Measurements from ENCODE around the gene PRC1.

Gene PRC1

DNA sequence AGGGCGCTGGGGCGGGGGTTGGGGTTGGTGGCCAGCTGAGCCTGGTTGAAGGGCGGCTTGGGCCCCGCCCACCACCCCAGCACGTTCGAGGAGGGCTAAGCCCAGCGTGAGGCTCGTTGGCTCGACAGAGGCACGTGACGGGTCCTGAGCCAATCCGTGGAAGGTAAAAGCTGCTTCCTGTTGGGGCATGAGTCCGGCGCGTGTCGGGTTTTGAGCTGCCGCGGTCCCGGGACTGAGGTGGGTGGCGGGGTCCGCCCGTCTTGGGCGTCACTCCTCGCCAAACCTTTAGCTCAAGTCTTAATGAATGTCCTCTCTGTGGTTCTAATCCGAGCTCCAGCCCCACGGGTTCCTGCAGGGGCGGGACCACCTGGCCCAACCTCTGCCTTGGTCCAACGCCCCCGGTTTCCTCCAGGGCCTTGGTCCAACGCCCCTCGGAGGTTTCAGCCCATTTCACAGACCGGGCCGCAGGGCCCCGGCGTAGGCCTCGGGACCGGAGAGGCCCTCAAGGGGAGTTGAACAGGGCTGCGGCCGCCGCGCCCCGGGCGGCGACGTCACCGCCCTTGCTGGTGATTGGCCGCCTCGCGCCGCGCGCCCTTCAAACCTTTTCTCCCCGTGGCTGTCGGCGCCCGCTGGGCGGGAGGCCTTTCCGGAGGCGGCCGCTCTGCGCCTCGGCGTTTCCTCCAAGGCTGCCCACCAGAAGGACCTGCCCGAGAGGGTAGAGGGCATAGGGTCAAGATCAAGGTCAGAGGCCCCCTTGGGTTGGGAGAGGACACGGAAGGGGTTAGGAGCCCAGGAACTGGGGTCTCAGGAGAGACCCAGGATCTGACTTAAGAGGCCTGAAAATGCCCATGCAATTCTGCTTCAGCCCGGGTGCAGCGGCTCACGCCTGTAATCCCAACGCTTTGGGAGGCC lies 39.4 kb downstream of the PRC1 start, which contains the start of gene RCCD1:
TSS of gene RCCD1 (plus strand) at position 173 of the 912 bp plus-strand sequence. CDS start 1,851 bp downstream, outside the sequence.
- DNase-seq, result peak; percentile 85

DNA sequence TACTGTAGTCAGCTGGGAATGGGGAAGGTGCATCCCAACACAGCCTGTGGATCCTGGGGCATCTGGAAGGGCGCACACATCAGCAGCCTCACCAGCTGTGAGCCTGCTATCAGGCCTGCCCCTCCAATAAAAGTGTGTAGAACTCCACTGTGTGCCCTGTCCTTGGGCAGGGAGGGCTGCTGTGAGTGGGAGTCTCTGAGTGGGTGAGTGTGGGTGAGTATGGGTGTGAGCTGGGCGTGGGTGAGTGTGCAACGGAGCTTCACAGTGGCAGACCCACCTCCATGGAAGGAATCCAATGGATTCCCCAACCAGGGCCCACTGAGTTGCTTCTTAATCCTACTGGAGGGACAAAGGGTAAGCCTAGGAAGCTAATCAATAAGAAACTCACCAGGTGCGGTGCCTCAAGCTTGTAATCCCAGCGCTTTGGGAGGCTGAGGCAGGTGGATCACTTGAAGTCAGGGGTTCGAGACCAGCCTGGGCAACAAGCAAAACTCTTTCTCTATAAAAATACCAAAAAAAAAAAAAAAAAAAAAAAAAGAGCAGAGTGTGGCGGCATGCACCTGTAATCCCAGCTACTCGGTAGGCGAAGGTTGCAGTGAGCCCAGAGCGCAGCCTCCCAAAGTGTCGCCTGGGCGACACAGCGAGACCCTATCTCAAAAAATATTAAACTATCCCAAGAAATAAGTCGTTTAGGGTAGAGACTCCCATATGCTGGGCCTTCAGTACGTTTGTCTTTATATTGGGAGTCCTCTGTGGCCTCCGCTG lies 40.2 kb downstream of the PRC1 start:
- no peak for DNase-seq

DNA sequence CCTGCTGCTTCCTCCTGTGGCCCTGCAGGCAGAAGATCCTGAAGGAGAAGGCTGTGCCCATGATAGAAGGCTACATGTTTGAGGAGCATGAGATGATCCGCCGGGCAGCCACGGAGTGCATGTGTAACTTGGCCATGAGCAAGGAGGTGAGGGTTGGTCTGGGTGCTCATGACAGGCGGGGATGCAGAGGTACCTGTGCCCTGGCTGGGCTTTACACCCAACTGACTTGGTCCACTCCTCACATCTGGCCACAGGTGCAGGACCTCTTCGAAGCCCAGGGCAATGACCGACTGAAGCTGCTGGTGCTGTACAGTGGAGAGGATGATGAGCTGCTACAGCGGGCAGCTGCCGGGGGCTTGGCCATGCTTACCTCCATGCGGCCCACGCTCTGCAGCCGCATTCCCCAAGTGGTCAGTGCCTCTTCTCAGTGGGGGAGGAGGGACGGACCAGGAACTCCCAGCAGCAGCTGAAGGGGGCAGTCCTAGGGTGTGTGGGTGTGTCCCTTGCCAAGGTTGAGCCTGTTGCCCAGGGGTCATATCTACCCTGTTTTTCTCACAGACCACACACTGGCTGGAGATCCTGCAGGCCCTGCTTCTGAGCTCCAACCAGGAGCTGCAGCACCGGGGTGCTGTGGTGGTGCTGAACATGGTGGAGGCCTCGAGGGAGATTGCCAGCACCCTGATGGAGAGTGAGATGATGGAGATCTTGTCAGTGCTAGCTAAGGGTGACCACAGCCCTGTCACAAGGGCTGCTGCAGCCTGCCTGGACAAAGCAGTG lies 41.2 kb downstream of the PRC1 start:
- no peak for DNase-seq

DNA sequence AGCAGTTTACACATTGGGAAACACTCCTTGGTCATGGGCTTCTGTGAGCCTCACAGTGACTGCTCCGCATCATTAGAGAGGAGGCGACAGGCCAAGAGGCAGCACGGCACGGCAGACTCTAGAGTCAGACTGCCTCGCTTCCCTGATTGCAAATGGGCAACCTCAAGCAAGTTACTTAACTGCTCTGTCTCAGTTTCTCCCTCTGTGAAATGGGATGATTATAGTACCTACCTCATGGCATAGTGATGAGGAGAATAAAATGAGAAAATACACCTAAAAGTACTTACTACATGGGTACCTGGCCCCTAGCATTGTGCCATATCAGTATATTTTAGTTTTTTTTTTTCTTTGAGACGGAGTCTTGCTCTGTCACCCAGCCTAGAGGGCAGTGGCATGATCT lies 43.7 kb downstream of the PRC1 start:
- DNase-seq, result no peak

DNA sequence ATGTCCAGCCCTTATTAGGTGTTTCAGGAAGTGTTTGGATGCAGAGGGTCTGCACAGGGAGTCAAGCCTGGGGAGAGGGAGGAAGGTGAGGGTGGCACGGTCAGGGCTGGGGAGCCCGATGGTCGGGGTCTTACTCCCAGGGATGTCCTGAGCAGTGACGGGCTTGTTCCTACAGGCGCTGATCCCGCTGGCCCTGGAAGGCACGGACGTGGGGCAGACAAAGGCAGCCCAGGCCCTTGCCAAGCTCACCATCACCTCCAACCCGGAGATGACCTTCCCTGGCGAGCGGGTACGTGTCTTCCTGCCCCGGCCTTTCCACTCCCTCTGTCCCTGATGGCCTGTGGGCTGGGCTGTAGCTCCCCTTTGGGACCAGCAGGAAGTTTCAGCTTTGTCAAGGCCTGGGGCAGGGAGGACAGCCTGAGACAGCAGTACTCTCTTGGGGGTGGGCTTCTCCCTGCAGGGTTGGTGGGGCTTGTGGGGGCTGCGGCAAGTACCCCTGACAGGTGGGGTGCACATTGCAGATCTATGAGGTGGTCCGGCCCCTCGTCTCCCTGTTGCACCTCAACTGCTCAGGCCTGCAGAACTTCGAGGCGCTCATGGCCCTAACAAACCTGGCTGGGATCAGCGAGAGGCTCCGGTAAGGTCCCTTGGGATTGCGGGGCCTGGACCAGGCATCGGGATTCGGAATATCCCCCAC lies 44.2 kb downstream of the PRC1 start:
- DNase-seq, result no peak

DNA sequence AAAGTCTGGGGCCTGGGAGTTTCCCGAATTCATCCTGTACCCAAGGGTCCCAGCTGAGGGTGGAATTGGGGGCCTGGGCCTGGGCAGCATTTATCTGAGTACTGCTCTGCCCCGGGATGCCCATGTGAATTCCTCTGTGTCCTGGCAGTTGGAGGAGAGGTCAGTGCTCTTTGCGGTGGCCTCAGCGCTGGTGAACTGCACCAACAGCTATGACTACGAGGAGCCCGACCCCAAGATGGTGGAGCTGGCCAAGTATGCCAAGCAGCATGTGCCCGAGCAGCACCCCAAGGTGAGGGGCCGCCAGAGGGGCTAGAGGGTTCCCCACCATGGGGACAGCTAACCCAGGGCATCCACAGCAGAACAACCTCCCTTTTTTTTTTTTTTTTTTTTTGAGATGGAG lies 45.8 kb downstream of the PRC1 start:
- DNase-seq, result no peak

DNA sequence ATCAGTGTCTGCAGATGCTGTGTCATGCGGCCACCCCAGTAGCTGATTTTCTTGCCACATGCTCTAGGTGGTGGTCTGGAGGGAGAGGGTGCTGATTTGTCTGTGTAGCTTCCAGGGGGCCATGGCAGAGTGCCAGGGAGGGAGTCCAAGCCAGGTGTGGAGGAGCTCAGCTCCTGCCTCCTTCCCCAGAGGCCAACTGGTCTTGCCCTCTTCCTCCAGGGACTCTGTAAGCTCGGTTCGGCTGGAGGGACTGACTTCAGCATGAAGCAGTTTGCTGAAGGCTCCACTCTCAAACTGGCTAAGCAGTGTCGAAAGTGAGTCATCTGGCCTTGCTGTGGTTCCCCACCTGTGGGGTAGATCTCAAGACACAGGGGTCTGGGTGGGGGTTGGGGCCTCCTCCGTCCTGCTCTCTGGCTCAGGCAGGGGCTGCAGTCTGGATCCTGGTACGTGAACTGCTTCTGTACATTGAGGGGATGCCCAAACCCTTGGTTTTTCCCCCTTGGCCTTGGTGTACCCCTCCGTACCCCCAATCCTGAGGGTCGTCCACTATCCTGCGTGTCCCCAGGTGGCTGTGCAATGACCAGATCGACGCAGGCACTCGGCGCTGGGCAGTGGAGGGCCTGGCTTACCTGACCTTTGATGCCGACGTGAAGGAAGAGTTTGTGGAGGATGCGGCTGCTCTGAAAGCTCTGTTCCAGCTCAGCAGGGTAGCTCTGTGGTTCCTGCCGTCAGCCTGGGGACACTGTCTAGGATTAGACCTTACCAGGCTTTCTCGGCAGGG lies 46.6 kb downstream of the PRC1 start:
- DNase-seq, result no peak

DNA sequence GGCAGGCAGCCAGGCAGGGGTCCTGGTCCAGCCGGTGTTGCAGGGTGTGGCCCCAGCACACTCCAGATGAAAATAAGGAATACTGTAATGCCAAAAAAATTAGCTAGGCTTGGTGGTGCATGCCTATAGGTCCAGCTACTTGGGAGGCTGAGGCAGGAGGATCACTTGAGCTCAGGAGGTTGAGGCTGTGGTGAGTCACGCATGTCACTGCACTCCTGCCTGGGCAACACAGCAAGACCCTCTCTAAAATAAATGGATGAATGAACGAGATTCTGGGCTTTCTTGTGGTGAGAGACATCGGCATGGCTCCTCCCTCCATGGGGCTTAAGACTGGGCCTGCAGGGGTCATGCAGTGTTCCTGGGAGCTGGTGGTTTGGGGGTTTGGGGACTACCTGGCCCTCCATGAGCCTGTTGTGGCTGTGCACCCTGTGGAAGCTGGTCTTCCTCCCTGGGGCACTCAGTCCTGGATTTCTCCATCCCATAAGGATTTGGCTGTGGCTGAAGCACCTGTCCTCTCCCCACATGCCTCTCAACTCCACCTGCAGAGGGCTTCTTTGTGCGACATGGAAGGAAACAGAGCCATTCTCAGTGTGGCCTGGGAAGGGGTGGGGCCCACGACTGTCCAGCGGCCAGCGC lies 47.3 kb downstream of the PRC1 start:
- DNase-seq, result no peak

DNA sequence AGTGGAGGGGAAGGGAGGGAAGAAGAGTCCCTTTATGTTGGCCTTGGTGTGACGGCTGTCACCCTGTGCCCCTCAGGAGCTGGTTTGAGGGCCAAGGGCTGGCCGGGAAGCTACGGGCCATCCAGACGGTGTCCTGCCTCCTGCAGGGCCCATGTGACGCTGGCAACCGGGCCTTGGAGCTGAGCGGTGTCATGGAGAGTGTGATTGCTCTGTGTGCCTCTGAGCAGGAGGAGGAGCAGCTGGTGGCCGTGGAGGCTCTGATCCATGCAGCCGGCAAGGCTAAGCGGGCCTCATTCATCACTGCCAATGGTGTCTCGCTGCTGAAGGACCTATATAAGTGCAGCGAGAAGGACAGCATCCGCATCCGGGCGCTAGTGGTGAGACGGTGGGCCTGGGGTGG lies 47.8 kb downstream of the PRC1 start:
- no peak for DNase-seq

DNA sequence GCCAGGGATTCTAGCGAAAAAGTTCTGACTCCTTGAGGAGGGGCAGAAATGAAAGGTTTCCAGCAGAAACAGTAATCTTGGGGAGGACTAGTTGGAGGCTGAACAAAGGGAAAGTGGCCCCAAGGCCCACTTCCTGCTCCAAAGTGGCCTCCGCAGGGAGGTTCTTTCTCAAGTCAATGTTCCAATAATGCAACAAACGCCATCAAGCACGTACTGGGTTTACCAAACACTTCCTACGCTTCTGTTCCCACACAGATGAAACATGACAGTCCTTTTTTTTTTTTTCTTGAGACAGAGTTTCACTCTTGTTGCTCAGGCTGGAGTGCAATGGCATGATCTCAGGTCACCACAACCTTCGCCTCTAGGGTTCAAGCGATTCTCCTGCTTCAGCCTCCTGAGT lies 49.2 kb downstream of the PRC1 start:
- DNase-seq, result no peak

DNA sequence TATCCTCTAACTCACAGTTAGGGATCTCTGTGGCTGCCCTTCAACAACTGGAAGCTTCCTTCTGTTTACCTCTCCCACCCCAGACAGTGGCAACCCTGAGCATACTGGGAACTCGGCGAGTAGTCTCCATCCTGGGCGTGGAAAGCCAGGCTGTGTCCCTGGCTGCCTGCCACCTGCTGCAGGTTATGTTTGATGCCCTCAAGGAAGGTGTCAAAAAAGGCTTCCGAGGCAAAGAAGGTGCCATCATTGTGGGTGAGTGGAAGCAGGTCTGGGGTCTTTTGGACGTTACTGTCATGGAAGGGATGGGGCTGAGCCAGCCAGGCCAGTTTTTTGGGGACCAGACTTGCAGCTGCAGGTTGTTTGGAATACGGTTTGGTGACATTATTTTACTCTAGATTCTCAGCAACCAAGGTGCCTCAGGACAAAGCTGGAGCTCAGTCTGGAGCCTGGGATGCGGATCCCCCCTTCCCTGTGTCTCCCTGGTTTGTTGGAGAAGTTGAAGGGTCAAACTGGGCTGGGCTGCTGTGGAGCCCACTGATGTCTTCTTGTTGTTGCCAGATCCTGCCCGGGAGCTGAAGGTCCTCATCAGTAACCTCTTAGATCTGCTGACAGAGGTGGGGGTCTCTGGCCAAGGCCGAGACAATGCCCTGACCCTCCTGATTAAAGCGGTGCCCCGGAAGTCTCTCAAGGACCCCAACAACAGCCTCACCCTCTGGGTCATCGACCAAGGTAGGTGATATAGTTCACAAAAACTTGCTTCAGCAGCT lies 51.8 kb downstream of the PRC1 start:
- DNase-seq, result no peak

DNA sequence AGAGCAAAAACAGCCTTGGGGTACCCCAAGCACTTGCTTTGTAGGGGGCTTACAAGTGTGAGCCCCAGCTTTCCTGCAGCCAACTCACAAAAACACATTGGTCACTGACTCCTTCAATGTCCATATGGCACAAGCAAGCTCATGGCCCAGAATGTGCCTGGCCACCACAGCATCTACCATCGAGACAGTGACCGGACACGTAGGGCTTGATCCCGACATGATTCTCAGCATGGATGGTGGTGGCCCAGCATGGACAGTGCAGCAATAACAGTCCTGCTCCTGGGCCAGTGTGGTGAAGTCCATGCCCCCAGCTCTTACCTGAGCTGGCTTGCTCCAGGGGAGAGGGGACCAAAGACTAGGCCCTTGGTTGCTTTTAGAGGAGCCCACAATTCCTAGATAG lies 53.3 kb downstream of the PRC1 start:
- DNase-seq, result no peak

DNA sequence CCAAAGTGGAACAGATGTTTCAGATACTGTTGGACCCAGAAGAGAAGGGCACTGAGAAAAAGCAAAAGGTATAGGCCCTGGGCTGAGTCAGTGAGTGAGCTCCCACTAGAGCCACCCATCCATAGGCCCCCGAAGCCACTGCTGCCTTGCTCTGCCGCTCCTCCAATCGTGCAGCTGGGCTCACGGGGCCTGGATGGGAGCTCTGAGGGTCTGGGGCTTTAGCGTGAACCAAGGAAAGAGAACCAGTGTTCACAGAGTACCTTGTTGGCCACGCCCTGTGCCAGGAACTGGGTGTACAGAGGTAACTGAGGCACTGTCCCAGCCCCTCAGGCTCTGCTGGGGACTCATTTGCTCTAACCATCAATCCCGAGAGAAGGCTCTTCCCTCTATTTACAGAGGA lies 54.6 kb downstream of the PRC1 start:
- no peak for DNase-seq

DNA sequence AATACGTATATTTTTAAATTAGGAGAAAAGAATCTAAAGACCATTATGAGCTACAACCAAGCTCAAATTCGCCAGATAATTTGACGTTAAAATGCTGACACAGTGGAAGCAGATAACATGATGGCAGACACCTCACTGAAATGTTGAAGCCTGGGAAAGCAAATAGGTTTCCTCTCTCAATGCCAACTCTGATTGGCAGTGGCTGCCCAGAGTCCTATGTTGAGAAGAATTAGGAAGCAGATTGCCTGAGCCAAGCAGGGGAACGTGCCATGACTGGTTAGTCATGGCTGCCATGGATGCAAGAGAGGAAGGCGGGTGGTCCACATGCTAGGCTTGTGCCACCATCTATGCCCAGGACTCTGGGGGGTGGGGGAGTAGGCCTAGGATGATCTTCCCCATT lies 56.1 kb downstream of the PRC1 start:
- DNase-seq, result no peak

DNA sequence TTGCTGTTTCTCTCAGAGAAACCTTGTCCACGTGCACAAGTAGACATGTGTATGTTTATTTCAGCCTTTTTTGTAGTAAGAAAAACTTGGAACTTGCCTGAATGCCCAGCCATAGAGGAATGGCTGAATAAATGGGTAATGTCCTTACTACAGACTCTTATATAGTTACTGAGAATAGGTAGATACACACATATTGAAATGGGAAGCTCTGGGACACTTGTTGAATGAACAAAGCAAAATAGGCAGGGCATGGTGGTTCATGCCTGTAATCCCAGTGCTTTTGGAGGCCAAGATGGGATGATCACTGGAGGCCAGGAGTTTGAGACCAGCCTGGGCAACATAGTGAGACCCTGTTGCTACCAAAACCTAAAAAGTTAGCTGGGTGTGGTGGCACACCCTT lies 57.5 kb downstream of the PRC1 start:
- DNase-seq, result no peak

DNA sequence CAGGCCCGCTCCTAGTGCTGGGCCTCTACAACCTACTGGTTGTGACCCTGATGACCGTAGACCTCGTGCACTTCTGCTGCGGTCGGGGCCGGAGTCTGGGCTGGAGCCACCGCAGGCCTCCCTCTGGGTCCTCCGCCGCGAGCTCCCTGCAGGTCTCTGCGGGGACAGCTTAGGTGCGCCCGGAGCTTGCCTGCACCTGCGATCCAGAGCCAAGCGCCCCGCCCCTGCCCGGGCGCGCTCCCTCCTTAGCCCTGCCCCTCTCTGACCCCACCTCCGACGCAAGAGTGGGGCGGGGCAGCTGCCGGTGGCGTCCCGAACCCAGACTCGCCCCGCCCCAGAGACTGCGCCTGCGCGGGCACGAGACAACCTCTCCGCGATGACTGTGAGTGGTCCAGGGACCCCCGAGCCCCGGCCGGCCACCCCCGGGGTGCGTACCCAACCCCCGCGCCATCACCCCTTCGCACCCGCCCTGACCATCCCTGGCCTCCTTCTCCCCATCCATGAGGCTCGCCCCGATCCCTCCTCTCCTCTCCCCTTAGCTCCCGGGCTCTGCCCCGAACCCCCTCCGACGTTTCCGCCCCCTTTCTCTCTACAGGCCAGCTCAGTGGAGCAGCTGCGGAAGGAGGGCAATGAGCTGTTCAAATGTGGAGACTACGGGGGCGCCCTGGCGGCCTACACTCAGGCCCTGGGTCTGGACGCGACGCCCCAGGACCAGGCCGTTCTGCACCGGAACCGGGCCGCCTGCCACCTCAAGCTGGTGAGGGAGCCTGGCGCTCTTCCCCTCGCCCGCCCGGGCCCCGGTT lies 59.2 kb downstream of the PRC1 start, which contains the start of gene UNC45A:
TSS of gene UNC45A (plus strand) at position 337 of the 803 bp plus-strand sequence. CDS start at position 377, 40 bp downstream.
- DNase-seq, result peak; percentile 75

DNA sequence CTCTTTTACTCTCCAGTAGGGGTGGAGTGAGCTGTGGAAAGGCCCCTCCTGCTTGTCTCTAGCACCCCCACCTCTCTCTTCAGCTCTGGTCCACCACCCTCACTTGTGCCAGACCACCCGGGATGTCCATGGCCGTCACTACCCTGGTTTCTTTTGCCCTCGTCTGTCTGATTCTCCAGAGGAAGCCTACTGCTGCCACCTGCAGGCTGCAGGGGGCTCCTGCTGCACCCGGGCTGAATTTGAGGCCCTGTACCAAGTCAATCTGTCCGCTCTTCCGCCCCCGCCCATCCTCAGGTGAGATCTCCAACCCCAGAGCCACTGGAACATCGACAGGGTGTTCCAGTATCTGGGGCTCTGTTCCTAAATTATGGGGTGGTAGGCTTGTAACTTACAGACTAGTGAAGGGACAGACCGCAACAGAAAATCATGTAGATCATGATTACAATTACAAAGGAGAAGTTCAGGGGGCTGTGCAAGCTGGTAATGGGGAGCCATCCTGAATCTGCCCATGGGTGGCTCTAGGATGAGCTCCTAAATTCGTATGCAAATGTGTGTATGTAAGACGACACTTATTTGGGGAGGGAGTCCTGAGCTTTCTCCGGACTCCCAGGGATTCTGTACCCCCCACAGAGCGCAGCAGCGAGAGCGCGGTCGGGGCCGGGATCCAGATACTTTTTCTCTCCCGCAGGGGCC lies 59.9 kb downstream of the PRC1 start:
- peak; percentile 84 for DNase-seq

DNA sequence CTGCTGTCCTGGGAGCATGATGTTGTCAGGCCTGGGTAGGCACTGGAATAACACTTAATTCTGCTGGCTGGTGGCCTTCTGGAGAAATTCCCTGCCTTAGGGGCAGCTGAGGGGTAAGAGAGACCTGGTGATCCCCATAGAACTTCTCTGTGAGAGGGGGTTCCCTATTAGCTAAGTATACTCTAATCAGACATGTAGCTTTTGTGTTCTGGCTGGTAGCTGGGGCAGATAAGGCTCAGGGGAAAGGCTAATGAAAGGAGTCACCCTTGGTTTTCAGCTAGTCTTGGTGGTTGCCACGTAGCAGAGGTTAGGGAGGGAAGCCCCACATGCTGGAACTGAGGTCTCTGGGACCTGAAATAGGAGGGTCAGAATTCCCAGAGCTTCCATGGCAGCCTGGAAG lies 61.0 kb downstream of the PRC1 start:
- DNase-seq, result no peak

DNA sequence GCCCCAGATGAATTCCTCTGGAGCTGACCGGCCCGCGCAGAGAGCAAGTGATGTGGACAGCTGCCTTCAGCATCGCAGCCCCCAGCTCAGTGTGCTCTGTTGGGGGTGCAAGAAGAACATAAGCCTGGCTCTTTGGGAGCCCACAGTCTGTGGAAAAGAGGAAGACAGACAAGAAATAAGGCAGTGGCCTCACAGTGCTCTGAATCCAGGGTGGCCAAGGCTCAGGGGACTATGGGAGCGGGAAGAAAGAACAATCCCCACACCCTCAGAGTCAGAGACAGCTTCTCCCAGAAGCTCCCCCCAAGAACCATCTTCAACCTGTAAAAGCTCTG lies 61.7 kb downstream of the PRC1 start:
- no peak for DNase-seq

Data from NCI-H1048 (cell line).